Breast epithelium (tissue), 4 donors: ENCODE data around the gene MFAP3L. TPM values are rescaled to one million over a fixed set of nuclear protein-coding genes. Genes with fewer than 3 reads are reported as not detected.

Source experiments
- DNase-seq, 2 donors: peaks; one replicate each; pipeline ENCODE4 v3.0.0-alpha.2; 2019; ENCODE audit warnings: low spot score in 2 of 2
- H3K27ac ChIP-seq, 2 donors: fragments of 200-600 bp; sonication (generic) in 1 of 2; one replicate each; pipeline ENCODE4 v1.5.1; 2016 to 2019; ENCODE audit warnings: mild to moderate bottlenecking in 1 of 2
- H3K27me3 ChIP-seq, 2 donors: fragments of 200-600 bp; sonication (generic) in 1 of 2; one replicate each; pipeline versions ENCODE4 v1.5.1 to v1.6.0; 2017 to 2019; ENCODE audit warnings: control low read depth in 1 of 2, mild to moderate bottlenecking in 1 of 2
- H3K36me3 ChIP-seq: fragments of 200-600 bp; one replicate; pipeline ENCODE4 v1.5.1; 2019
- H3K4me1 ChIP-seq, 2 donors: fragments of 200-600 bp; sonication (generic); one replicate each; pipeline ENCODE4 v1.5.1; 2016 to 2019; ENCODE audit warnings: control low read depth in 1 of 2
- H3K4me3 ChIP-seq, 3 donors: fragments of 200-600 bp; sonication (generic); 1 replicate in 2 of 3; 2 replicates in 1 of 3; pipeline ENCODE4 v1.5.1; 2016 to 2019; ENCODE audit warnings: mild to moderate bottlenecking in 3 of 3, moderate library complexity in 2 of 3
- H3K9me3 ChIP-seq, 2 donors: fragments of 200-600 bp; sonication (generic) in 1 of 2; one replicate each; pipeline ENCODE4 v1.5.1; 2016 to 2019; ENCODE audit warnings: control low read depth in 1 of 2
- CTCF ChIP-seq, 3 donors: fragments of 450-650 bp; IDR thresholded peaks; one replicate each; pipeline ENCODE4 v1.5.1; 2016 to 2017; ENCODE audit warnings: antibody characterized with exemption in 3 of 3, mild to moderate bottlenecking in 3 of 3, moderate library complexity in 3 of 3
- POLR2A ChIP-seq: fragments of 450-650 bp; IDR thresholded peaks from one replicate; pipeline ENCODE4 v1.6.1; 2016; ENCODE audit warnings: antibody characterized with exemption, mild to moderate bottlenecking, moderate library complexity
- POLR2AphosphoS5 ChIP-seq, 3 donors: sonication (generic); formaldehyde crosslinking; IDR thresholded peaks; one replicate each; pipeline ENCODE4 v1.6.1; 2017; ENCODE audit warnings: antibody characterized with exemption in 3 of 3
- intact Hi-C: fragments of 100-400 bp; cut with DNase I; formaldehyde crosslinking; loops from one replicate; pipeline ENCODE4 v1.15.1; 2023; ENCODE audit warnings: low total_unique reads
- total RNA-seq, 3 donors: library from RNA; depleted of rRNA; stranded (reverse); fragments of >200 nt; gene quantifications; one replicate each; pipeline ENCODE4 v1.1.0, GENCODE V29; 2016

The MFAP3L gene
- total RNA-seq, 3 donors from 2014 or later = 5.1 to 87.4 (median 19.3) TPM

- Histone ChIP-seq H3K27ac (no peak overlapping the region), H3K4me1 (no peaks in the 10 kb centered on the region), H3K4me3 (no peak overlapping the region), H3K27me3 (no peaks in the 10 kb centered on the region), H3K9me3 (no peaks in the 10 kb centered on the region), H3K36me3 (no peaks in the 10 kb centered on the region)
- no peak for DNase-seq
- no peak for TF ChIP-seq CTCF (IDR thresholded peaks at IDR 0.05)
- TF ChIP-seq POLR2AphosphoS5 (IDR thresholded peaks at IDR 0.05) = no peak
- intact Hi-C loops = loop anchor here (5.0 kb wide), 1 partner anchor 477 kb away; no protein-coding TSS in a partner anchor
Observed at GRCh38 chr4:170035231-170035630, 9.0 kb upstream of the MFAP3L start.

GRCh38 chr4:170033999-170034398, 7.8 kb upstream of the MFAP3L start:
- Histone ChIP-seq H3K27me3 (no peaks in the 10 kb centered on the region), H3K4me1 (no peaks in the 10 kb centered on the region), H3K4me3 (no peak overlapping the region), H3K9me3 (no peaks in the 10 kb centered on the region), H3K36me3 (no peaks in the 10 kb centered on the region), H3K27ac (no peak overlapping the region)
- TF ChIP-seq POLR2AphosphoS5 (IDR thresholded peaks at IDR 0.05) = no peak
- no peak for TF ChIP-seq POLR2A
- intact Hi-C loops = no loop called here
- no peak for DNase-seq

GRCh38 chr4:170030121-170030520, 3.9 kb upstream of the MFAP3L start:
- intact Hi-C loops = no loop called here
- Histone ChIP-seq H3K36me3 (no peaks in the 10 kb centered on the region), H3K4me1 (peaks cover 0 to 5% of the 10 kb centered on the region in 2 donors), H3K27ac (no peak overlapping the region), H3K27me3 (no peaks in the 10 kb centered on the region), H3K4me3 (no peak overlapping the region), H3K9me3 (no peaks in the 10 kb centered on the region)
- TF ChIP-seq CTCF (IDR thresholded peaks at IDR 0.05) = no peak
- TF ChIP-seq POLR2A = no peak
- TF ChIP-seq POLR2AphosphoS5 (IDR thresholded peaks at IDR 0.05) = no peak
- no peak for DNase-seq

GRCh38 chr4:170027181-170027829, 1.1 kb upstream of the MFAP3L start:
- Histone ChIP-seq H3K27ac (peak overlapping the region; percentile 57 to 90), H3K4me1 (peaks cover 0 to 5% of the 10 kb centered on the region in 2 donors), H3K4me3 (peak overlapping the region; percentile 90 to 99 (median 92)), H3K27me3 (no peaks in the 10 kb centered on the region), H3K9me3 (no peaks in the 10 kb centered on the region), H3K36me3 (no peaks in the 10 kb centered on the region)
- TF ChIP-seq POLR2A (no peak), CTCF (IDR thresholded peaks at IDR 0.05) (peak in 1 of 3 donors; percentile 13), POLR2AphosphoS5 (IDR thresholded peaks at IDR 0.05) (peak; percentile 46 to 61 (median 56))
- peak; percentile 84 to 89 for DNase-seq
- intact Hi-C loops = no loop called here

- H3K27ac ChIP-seq = peak overlapping the region; percentile 90 to 94
- H3K27me3 ChIP-seq = no peaks in the 10 kb centered on the region
- no peaks in the 10 kb centered on the region for H3K36me3 ChIP-seq
- intact Hi-C loops = no loop called here
- H3K9me3 ChIP-seq = no peaks in the 10 kb centered on the region
- H3K4me1 ChIP-seq = peaks cover 0 to 5% of the 10 kb centered on the region in 2 donors
- TF ChIP-seq POLR2A (no peak), CTCF (IDR thresholded peaks at IDR 0.05) (no peak), POLR2AphosphoS5 (IDR thresholded peaks at IDR 0.05) (no peak)
- H3K4me3 ChIP-seq = peak overlapping the region; percentile 90 to 99 (median 92)
- DNase-seq = no peak
Observed at GRCh38 chr4:170025523-170026252, 507 bp downstream of the MFAP3L start.
